COLO668 (cell line): ENCODE data around the gene RPP38.
A peak's percentile ranks its signal among the peaks of the same experiment; 100 is the strongest.

Experiments used
- DNase-seq: peaks from one replicate; lab custom pipeline; 2025; ENCODE audit not compliant: unreplicated experiment; lab: John Stamatoyannopoulos, UW

Gene RPP38

GRCh38 chr10:15149042-15149771 is 52.1 kb downstream of the RPP38 start:
- no peak for DNase-seq

GRCh38 chr10:15150563-15150962 is 53.4 kb downstream of the RPP38 start:
- DNase-seq, result peak; percentile 19

GRCh38 chr10:15152556-15152955 is 55.4 kb downstream of the RPP38 start:
- no peak for DNase-seq
